MCF 10A (cell line): ENCODE data around the gene SERINC3. TPM values are rescaled to one million over a fixed set of nuclear protein-coding genes. Genes with fewer than 3 reads are reported as not detected.

ENCODE experiments used
- BruUV-seq: library from RNA; stranded (reverse); fragments of 400-500 nt; replicated peaks from 2 replicates; lab custom pipeline; 2021; lab: Mats Ljungman, UMichigan
- CTCF ChIA-PET: fragments of 300-600 bp; sonication (Branson Sonifier 250); formaldehyde crosslinking; extraction: SDS; loops from one replicate; lab custom pipeline; 2021; ENCODE audit warnings: antibody characterized with exemption, inconsistent platforms; lab: Yijun Ruan, JAX
- POLR2A ChIA-PET: fragments of 300-600, 350-650 bp; sonication (Branson Sonifier 250); formaldehyde crosslinking; extraction: SDS; loops from one replicate; lab custom pipeline; 2020; ENCODE audit warnings: antibody characterized with exemption, inconsistent platforms; lab: Yijun Ruan, JAX
- DNase-seq: peaks from one replicate; pipeline ENCODE4 v3.0.0-alpha.2; 2018; ENCODE audit not compliant: unreplicated experiment
- H3K27ac Mint-ChIP-seq: one replicate; pipeline ENCODE4 v1.8.0; 2022; ENCODE audit warnings: mild to moderate bottlenecking, low read depth, mixed read lengths; ENCODE audit not compliant: unreplicated experiment
- H3K27me3 Mint-ChIP-seq: one replicate; pipeline ENCODE4 v1.8.0; 2022; ENCODE audit warnings: mixed read lengths; ENCODE audit not compliant: insufficient read depth, unreplicated experiment
- H3K36me3 Mint-ChIP-seq: one replicate; pipeline ENCODE4 v1.8.0; 2022; ENCODE audit warnings: mild to moderate bottlenecking, moderate library complexity, mixed read lengths; ENCODE audit not compliant: insufficient read depth, unreplicated experiment
- H3K4me1 Mint-ChIP-seq: one replicate; pipeline ENCODE4 v1.8.0; 2022; ENCODE audit warnings: mixed read lengths; ENCODE audit not compliant: insufficient read depth, unreplicated experiment
- H3K4me3 Mint-ChIP-seq: one replicate; pipeline ENCODE4 v1.8.0; 2022; ENCODE audit warnings: mild to moderate bottlenecking, moderate library complexity, mixed read lengths; ENCODE audit not compliant: unreplicated experiment
- H3K9me3 Mint-ChIP-seq: one replicate; pipeline ENCODE4 v1.8.0; 2022; ENCODE audit warnings: mixed read lengths; ENCODE audit not compliant: unreplicated experiment
- intact Hi-C: fragments of 100-400 bp; cut with micrococcal nuclease; formaldehyde crosslinking; loops from 2 replicates; pipeline ENCODE4 v1.14.1; 2022
- total RNA-seq: library from RNA; stranded (reverse); gene quantifications from 2 replicates; pipeline ENCODE4 v1.2.3, GENCODE V29; 2022
- TF ChIP-seq, protein P1 (sequence below): fragments of 200-600 bp; IDR thresholded peaks from one replicate; pipeline ENCODE4 v1.8.0; 2022; ENCODE audit warnings: antibody characterized with exemption, mild to moderate bottlenecking; ENCODE audit not compliant: unreplicated experiment

SERINC3 gene
- total RNA-seq, 1 experiment from 2014 or later, result 104 TPM

DNA sequence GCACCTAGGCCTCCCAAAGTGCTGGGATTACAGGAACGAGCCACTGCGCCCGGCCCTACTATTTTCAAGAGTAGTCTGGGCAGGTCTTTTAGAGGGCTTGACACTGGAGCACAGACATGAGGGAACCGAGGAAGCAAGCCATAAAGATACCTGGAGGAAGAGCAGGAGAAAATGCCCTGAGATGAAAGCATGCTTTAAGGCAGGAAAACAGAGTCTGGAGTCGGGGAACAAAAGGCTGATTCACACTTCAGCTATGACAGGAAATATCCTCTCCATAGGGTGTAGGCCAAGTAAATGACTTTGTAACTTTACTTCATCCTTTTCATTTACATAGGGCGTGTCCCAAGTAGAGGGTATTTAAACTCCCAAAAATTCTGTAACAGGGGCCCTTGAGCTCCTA is 4.3 kb upstream of the SERINC3 start:
- H3K27me3 Mint-ChIP-seq, result no peaks in the 10 kb centered on the region
- peaks cover 5% of the 10 kb centered on the region for H3K36me3 Mint-ChIP-seq
- H3K9me3 Mint-ChIP-seq, result no peaks in the 10 kb centered on the region
- H3K4me1 Mint-ChIP-seq, result peaks cover 23% of the 10 kb centered on the region
- DNase-seq, result peak; percentile 46
- CTCF ChIA-PET, result interaction anchor here (0.6 to 13.0 kb wide), 10 partner anchors 9 to 368 kb away, joined by 3 to 80 read pairs (median 3); no protein-coding TSS in a partner anchor
- peak overlapping the region; percentile 89 for H3K27ac Mint-ChIP-seq
- no TSS peak for BruUV-seq
- POLR2A ChIA-PET, result interaction anchor here (0.6 to 1.7 kb wide), 7 partner anchors 15 to 1447 kb away, joined by 3 to 6 read pairs (median 3); partner anchors contain the start of gene TTPAL
- TF ChIP-seq, protein P1, sequence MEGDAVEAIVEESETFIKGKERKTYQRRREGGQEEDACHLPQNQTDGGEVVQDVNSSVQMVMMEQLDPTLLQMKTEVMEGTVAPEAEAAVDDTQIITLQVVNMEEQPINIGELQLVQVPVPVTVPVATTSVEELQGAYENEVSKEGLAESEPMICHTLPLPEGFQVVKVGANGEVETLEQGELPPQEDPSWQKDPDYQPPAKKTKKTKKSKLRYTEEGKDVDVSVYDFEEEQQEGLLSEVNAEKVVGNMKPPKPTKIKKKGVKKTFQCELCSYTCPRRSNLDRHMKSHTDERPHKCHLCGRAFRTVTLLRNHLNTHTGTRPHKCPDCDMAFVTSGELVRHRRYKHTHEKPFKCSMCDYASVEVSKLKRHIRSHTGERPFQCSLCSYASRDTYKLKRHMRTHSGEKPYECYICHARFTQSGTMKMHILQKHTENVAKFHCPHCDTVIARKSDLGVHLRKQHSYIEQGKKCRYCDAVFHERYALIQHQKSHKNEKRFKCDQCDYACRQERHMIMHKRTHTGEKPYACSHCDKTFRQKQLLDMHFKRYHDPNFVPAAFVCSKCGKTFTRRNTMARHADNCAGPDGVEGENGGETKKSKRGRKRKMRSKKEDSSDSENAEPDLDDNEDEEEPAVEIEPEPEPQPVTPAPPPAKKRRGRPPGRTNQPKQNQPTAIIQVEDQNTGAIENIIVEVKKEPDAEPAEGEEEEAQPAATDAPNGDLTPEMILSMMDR, result no peak
- no peak overlapping the region for H3K4me3 Mint-ChIP-seq
- intact Hi-C loops, result loop anchor here (10.0 kb wide), 2 partner anchors 51 to 209 kb away; partner anchors contain the start of gene TTPAL

DNA sequence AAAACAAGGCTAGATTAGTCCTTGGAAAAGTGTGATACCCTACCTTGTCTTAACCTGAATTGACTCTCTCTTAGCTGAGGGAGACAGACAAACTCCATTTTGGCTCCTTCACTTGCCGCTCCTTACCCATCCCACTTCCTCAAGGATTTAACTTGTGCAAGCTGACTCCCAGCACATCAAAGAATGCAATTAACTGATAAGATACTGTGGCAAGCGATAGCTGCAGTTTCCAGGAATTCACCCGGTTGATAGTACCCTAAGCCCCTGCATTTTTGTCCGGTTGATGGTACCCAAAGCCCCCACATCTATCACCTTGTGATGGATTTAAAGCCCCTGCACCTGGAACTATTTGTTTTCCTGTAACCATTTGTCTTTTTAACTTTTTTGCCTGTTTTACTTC is 1.9 kb upstream of the SERINC3 start:
- H3K36me3 Mint-ChIP-seq, result peaks cover 7% of the 10 kb centered on the region
- no peak for DNase-seq
- H3K4me1 Mint-ChIP-seq, result peaks cover 29% of the 10 kb centered on the region
- no peaks in the 10 kb centered on the region for H3K9me3 Mint-ChIP-seq
- peak overlapping the region; percentile 95 for H3K27ac Mint-ChIP-seq
- ChIA-PET CTCF (interaction anchor here (0.7 to 13.0 kb wide), 2 partner anchors 23 to 86 kb away, joined by 3 to 80 read pairs; no protein-coding TSS in a partner anchor), POLR2A (interaction anchor here (0.6 to 4.9 kb wide), 8 partner anchors 8 to 205 kb away, joined by 3 to 62 read pairs (median 4); partner anchors contain the start of gene TTPAL)
- intact Hi-C loops, result loop anchor here (2.0 to 10.0 kb wide), 4 partner anchors 27 to 211 kb away; partner anchors contain the start of gene TTPAL
- TF ChIP-seq, protein P1, result no peak
- no TSS peak for BruUV-seq
- H3K4me3 Mint-ChIP-seq, result no peak overlapping the region
- no peaks in the 10 kb centered on the region for H3K27me3 Mint-ChIP-seq

GRCh38 chr20:44522841-44523240 is 971 bp upstream of the SERINC3 start:
- Mint-ChIP-seq H3K9me3 (no peaks in the 10 kb centered on the region), H3K27ac (peak overlapping the region; percentile 95), H3K27me3 (no peaks in the 10 kb centered on the region), H3K4me1 (peaks cover 32% of the 10 kb centered on the region), H3K4me3 (no peak overlapping the region), H3K36me3 (peaks cover 11% of the 10 kb centered on the region)
- BruUV-seq, result no TSS peak
- POLR2A ChIA-PET, result interaction anchor here (0.7 to 4.9 kb wide), 14 partner anchors 9 to 315 kb away, joined by 3 to 62 read pairs (median 8); partner anchors contain the start of gene TTPAL
- CTCF ChIA-PET, result interaction anchor here (0.7 to 1.6 kb wide), 3 partner anchors 19 to 33 kb away, joined by 3 read pairs; no protein-coding TSS in a partner anchor
- no peak for DNase-seq
- TF ChIP-seq, protein P1, result no peak
- intact Hi-C loops, result loop anchor here (2.0 to 10.0 kb wide), 4 partner anchors 26 to 212 kb away; partner anchors contain the start of gene TTPAL

- TF ChIP-seq, protein P1, result no peak
- Mint-ChIP-seq H3K27me3 (no peaks in the 10 kb centered on the region), H3K4me3 (peak overlapping the region; percentile 84), H3K36me3 (peaks cover 27% of the 10 kb centered on the region), H3K4me1 (peaks cover 30% of the 10 kb centered on the region), H3K9me3 (no peaks in the 10 kb centered on the region), H3K27ac (peak overlapping the region; percentile 95)
- ChIA-PET POLR2A (interaction anchor here (0.7 to 4.9 kb wide), 29 partner anchors 9 to 314 kb away, joined by 3 to 62 read pairs (median 6); partner anchors contain the start of genes ADA and TTPAL), CTCF (interaction anchor here (0.6 to 3.2 kb wide), 12 partner anchors 12 to 308 kb away, joined by 3 to 31 read pairs (median 4); partner anchors contain the start of gene FITM2)
- intact Hi-C loops, result loop anchor here (5.0 to 10.0 kb wide), 3 partner anchors 46 to 214 kb away; partner anchors contain the start of gene TTPAL
- no TSS peak for BruUV-seq
- no peak for DNase-seq
Observed at GRCh38 chr20:44520881-44521280, 989 bp downstream of the SERINC3 start.
